NCI-H2196 treated with DMSO at 0.1 percent for 48 hours (cell line): ENCODE data around the gene FGF14.

Source experiments
- DNase-seq: peaks from one replicate; lab custom pipeline; 2025; ENCODE audit not compliant: unreplicated experiment; lab: John Stamatoyannopoulos, UW

Gene FGF14

DNA sequence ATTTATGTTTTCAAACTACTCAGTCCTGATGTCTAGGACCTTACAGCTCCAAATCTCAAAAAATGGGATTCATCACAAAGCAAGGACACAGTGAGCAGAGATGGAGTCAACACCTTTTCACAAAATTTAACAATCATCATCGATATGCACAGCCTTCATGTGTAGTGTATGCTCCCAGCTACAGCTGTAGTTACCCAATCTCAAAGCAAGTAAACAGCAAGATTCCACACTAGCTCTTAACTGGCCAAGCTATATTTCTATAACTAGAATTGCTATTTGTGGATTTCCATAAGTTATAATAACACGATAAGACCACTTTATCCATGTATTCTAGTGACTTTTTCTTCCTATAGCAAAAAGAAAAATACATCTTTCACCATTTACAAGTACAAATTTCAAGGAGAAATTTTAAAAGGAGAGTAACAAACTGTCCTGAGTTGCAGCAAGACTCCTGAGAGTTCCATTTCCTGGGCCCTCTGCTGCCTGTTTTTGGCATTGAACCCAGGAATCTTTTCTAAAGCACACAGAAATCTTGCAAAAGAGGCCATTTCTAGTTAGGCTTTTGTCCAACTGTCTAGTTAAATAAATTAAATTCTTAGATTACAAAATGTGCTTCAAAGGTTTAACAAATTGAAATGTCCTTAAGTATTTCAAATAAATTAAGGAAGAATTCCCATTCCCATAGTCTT is 460.6 kb downstream of the FGF14 start:
- DNase-seq, result no peak

DNA sequence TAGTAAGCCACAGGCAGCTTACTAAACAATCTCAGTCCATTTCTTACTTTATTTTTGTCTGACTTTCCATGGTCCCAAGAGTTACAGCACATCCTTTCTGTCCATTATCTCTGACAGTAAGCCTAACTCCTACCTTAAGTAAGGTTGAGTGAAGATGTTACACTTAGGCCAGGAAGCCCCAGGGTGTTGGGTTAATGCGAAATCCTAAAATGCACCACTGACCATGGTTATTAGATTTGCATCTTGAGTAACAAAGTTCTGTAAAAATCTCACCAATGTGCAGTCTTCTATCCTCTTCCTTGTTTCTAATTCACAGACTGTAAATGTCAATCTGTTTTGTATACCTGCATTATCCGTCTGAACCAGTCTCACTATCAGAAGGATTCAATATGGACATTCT is 462.5 kb downstream of the FGF14 start:
- no peak for DNase-seq

DNA sequence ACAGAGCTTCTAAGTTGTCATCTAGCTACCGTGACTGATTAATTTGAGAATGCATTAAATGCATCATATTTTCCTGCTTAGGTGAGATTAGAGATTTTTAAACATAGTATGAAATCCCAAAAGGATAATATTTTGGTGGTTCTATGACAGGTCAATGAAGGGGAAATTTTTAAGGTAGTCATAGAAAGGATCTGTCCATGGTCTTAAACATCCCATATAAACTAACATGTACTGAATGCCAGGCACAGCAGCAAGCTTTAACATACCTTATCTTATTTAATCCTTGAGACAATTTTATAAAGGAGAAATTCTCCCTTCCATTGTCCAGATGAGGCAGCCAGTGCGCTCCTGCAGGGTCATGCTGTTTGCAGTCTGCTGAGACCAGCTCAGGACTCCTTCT is 466.0 kb downstream of the FGF14 start:
- no peak for DNase-seq

DNA sequence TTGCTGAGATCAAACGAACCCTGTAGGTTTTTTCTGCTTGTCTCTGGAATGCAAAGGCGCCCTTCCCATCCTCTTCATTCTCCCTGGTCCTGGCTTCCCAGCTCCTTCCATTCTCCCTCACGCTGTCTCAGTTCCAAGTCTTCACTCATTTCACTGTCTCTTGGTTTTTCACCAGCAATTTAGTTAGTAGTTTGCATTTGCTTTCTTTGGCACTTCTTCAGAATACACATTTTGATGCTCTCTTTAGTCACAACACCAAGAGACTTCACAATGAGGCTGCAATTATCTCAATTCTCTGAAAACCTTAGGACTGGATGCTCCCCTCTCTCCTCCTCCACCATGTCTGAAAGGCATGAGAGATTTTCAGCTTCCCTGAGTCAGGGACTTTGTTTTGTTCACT is 470.7 kb downstream of the FGF14 start:
- DNase-seq, result no peak

DNA sequence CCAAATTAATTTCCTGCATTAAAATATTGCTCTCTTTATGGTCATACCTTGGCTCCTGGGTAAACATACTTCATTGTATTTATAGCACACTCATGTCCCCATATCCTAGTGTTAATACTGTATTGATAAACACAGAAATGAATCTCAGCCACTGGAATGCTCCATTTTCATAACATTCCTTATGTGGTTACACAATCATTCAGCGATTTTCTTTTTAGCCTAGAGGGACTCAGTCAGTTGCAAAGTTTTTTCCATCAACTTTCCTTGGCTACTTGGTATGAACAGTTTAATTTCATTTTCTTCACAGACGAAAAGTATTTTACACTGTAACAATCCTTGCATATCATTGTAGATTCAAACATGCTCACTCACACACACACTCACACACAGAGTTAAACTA is 471.5 kb downstream of the FGF14 start:
- DNase-seq, result no peak

DNA sequence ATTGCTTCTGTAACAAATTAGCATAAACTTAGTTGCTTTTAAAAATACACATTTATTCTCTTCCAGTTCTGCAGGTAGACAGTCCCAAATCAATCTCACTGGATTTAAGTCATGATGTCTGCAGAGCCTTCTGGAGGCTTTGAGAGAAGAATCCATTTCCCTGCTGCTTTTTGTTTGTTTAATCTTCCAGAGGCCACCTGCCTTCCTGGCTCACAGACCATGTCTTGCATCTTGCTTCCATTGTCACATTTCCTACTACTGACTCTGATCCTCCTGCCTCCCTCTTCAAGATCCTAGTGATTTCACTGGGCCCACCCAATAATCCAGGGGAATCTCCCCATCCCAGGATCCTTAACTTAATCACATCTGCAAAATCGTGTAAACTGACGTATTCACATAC is 476.1 kb downstream of the FGF14 start:
- no peak for DNase-seq

DNA sequence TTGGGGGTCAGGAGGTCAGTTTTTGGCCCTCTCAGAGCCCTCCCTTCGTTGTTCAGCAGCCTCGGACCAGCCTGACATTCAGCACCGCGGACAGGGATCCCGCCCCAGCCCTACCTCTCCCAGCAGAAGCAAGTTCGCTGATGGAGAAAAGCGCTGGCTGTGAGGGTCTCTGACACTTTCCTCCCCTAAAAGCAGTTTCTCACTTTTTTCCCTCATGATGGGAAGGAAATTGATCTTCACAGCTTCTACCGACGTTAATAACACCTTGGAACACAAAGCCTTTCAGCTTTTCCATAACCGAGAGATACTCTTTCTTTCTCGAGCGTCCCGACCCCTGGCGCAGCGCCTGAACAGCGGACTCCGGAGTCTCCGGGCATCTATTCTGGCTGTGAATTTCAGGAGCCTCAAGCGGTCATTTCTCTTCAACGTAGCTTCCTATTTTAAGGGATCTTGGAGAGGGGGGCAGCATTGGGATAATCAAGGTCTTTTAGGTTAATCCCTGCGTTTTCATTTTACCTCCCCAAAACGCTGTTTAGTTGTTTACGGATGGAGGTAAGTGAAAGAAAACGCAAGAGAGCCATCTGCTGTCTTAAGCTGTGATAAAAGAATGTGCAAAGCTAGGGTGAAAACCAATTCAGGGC is 482.2 kb downstream of the FGF14 start:
- DNase-seq, result peak; percentile 13

DNA sequence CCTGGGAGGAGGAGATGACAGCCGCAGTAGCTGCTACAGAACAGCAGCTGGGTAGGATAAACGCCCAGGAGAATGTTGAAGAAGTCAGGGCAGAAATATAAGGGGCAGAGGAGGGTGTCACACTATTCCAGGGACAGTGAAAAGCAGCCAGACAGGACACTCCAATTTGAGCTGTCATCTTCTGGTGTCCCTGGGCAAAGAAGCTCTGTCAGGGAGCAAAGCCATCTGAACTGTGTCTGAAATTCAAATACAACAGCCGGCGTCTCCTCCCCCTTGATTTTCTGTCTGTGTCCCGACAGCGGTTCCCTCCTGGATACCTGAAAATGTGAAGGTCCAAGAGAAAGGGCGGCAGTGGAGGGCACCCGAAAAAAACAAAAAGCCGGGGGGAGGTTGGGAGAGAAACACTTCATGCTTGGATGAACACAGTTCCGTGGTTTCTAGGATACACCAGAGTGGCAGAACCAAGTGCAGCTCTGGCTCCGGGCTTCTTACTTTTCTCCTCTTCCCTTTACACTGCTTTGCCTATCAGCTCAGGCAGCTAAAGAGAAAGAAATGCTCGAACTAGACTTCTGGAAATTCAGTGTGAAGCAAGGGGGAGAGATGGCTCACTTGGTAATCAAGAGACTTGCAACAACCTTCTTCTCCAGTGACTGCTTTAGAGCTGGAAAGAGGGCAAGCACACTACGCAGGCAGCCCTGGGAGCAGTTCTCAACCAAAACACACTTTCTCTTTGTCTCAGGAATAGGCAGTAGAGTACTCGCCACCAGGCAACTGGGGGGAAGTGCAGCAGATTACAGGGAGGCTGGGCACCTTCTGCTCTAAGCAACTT is 483.8 kb downstream of the FGF14 start:
- DNase-seq, result peak; percentile 48

DNA sequence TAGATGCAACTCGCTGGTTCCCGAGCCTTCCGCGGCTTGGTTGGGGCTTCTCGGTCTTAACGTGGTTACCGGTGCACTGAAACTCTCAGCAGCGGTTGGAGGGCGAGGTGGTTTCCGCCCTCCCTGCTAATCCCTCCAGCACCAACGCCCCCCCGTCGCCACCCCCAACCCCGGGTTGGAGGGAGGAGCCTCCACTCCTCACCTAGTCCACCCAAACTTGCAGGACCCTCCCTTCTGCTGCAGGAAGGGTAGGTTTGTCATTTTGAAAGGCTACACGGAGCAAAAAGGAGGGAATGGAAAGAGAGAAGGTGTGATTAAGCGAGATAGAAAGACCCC is 484.4 kb downstream of the FGF14 start:
- DNase-seq, result peak; percentile 28

DNA sequence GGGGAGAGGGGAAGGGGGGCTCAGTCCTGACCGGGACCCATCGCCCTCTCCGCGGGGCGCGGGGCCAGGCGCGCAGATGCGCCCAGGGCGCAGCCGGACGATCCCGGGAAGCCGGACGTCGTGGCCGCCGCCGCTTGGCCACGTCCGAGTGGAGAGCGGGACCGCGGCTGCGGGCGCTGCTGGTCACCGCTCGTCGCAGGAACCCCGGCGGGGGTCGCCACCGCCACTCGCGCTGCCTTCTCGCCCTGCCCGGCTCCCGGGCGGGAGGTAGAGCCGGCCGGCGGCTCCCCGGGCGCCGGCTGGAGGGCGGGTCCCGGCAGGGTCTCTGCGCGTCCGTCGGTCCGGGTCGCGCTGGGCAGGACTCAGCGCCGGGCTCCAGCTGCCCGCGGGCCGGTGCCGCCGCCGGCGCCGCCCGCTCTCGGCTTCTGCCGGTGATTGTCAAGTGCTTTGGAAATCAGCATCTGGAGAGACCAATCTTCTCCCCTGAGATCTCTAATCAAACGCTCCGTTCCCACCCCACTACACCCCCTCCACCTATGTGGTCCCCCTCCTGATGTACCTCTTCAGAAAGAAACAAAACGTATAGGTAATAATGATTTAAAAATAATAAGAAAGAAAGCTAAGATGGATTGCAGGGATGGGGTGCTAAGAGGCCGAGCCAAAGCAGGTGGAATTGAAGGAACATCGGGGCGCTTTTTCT is 484.9 kb downstream of the FGF14 start:
- DNase-seq, result no peak

DNA sequence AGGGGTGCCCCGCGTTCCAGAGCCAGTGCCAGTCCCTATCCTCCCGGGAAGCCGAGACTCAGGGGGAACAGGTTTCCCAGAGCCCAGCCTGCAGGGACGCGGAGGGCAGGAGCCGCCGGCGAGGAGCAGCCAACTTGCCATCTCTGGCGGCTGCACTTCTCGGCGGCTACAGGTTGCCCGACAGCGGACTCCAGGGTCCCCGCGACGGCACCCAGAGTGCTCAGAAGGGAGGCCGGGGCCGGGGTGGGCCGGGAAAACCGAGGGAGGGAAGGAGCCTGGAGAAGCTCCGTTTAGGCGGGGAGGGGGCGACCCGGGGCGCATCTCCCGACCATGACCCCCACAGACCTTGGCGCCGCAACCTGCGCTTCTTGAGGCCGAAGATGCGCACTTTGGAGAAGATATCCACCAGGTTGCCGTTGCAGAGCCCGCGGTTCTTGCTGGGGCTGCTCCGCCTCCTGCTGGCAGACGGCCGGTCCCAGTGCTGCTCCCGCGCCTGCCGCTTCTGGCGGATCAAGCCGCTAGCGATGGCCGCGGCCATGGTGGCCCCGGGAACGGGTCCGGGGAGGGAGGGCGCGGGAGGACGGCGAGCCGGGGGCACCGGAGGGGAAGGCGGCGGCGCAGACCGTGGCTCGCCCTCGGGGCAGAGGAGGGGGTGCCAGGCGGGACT is 485.6 kb downstream of the FGF14 start:
- DNase-seq, result no peak

DNA sequence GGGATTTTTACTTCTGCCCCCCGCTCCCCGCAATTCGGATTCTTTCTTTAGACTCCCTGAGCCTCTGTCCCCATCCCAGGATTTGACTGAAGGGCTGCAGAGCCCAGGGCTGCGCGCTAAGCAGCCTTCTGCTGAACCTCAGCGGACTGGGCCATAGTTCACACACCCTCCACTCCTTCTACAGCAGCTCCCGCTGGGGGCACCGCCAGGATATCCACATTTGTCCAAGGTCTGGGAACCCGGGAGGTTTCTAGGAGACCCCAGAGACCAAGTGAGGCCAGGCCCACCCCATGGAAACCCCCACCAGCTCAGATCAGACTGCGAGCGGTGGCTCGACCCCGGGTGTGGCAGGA is 486.1 kb downstream of the FGF14 start:
- no peak for DNase-seq

DNA sequence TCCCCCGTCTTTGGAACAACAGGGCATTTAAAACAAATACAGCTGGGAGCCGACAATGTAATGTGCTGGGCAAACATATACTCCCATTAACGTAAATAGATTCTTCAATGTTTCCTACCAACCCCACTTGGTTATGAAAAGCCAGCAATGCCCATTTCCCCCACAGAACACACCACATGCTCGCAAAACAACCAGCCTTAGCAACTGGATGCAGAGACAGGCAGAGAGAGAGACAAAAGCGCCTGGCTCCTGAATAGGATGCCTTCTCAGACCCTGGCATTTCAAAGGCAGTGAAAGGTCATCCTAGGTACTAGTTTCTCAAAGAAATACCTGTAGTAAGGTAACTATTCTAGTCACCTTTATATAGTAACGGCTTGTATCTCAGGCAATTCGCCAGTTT is 486.5 kb downstream of the FGF14 start:
- peak; percentile 11 for DNase-seq

DNA sequence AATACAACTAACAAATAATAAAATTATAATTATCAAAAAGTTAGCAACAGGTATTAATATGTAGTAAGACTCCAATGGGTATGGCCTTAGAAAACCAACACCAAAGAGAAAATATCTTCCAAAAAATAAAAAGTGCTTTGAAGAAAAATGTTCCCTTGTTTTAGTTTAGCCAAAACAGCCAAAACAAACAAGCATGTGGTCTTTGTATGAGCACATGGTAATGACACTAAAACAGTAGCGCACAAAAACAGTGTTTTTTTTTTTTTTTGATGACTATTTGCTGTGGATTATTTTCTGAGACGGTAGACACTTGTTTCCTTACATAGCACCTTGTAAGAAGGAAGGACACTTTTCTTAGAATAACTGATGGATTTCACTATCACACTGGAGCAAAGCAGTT is 490.1 kb downstream of the FGF14 start:
- no peak for DNase-seq

DNA sequence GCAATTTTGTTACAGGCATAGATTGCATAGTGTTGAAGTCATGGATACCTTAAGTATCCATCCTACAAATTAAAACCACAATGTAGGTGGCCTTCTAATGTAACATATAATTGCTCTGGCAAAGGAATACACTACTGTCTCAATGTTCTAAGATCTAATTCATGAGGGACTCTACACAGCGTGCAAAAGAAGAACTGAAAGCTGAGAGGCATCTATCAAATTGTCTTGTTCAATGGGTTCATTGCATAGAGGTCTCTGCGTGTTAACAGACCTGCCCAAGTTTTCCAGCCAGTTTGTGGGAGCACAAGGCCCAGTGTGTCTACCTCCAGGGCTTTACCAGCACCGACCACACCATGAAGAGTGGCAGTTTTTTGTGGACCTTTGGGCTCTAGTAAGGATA is 498.0 kb downstream of the FGF14 start:
- DNase-seq, result no peak

DNA sequence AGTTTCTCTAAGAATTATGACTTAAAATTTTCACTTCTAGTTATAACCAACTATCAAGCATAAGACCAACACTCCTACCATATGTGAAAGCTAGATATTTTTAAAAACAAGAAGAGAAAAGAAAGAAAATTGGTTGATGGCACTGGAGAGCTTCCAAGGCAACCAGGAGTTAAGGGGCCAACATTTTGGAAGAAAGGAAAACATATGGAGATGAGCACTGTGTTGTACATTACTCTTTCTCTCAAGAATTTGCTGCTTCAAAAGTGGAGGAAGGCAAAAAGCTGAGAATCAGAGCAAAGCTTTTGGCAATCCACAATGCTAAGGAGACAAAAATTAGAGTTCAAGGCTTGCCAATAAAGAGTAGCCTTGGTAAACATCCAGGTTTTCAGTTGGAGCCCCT is 503.2 kb downstream of the FGF14 start:
- no peak for DNase-seq

DNA sequence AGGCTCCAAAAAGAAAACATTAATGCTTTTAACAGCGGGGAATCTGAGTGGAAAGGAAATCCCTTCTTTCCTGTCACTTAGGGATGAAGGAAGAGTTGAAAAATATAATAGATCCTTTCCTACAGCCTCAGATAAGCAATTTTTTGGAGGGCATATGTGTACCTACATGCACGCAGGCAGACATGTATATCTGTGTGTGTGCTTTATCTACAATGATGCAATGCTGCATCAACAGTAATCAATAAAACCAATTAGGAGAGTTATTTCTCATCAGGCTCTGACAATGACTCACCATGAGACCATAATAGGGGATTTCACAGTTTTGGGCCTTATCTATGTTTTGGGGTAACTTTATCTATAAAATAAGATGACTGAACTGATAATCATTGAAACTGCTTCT is 505.3 kb downstream of the FGF14 start:
- no peak for DNase-seq

DNA sequence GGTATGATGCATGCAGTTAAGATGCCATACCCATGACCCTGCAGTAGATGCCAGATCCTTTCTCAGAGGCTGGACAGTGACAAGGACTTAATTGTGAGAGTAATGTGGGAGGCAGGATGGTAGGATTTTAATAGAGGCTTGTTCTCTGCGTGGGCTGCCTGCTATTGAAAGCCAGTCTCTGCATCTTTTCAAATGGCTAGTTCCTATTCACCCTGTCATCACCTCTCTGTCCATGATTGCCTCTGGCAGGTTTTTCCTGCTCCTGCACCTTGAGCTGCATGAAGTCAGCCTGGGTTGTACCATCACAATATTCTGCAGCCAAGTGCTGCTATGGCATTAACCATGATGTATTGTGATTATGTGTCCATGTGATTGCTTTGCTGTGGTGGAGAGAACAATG is 508.8 kb downstream of the FGF14 start:
- DNase-seq, result no peak

DNA sequence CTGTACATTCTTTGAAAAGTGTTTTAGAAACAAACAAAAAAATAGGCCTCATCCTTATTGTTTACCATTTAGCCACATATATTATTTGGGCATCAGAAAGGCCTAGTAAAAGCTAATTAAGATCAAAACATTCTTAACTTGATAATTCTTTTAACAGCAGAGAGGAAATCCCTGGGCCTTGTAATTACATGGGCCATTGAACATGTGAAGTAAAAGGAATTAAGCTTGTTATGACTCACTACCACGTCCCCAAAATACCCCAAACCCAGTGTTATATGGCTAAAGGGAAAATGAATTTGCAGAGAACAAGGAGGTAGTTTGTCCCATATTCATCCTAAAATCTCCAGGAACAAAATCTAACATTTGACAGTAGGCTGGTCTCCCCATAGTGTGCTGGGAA is 509.6 kb downstream of the FGF14 start:
- no peak for DNase-seq

DNA sequence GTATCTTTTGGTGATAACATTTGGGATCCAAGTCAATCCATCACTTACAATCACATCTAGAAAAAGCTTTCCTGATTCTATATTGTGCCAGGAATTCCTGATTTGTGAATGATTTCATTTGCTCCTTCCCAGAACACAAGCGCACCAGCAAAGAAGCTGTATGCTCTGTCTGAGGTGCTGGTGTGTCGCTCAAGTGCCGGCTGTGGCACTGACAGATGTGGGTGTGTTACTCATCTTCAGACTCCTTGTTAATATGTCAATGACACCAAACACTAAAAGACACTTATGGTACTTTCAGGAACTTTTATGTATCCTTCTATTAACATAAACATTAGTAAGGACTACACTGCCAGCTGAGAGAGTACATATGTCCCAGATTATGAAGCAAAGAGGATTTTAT is 520.3 kb downstream of the FGF14 start:
- no peak for DNase-seq

DNA sequence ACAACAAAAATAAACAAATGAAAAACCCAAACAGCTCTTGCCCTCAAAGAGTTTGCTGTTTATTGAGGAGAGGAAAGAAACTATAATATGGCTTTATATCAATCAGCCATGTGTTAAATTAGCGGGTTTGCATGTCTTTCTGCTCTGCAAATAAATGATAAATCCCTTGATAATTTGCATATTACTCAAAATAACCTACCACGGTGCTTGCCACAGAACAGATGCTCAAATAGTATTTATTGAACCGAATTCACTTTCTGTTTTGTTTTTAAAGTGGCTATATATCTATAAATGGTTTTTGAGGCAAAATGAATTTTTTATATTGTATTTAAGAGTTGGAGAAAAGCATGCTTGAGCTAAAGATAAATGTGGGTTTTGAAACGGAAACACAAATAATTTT is 521.3 kb downstream of the FGF14 start:
- no peak for DNase-seq
